ENCODE results near the gene AP5Z1. TPM values are rescaled to one million over a fixed set of nuclear protein-coding genes. Genes with fewer than 3 reads are reported as not detected.

AP5Z1 gene
- total RNA-seq, 2 donors from 2014 or later: 30.9 to 61.7 TPM

- Histone ChIP-seq H3K4me1 (replicated peaks) (no peaks in the 10 kb centered on the region), H3K27ac (no peak overlapping the region), H3K36me3 (no peaks in the 10 kb centered on the region), H3K27me3 (replicated peaks; ENCODE audit: insufficient read depth) (no peaks in the 10 kb centered on the region), H3K9me3 (no peaks in the 10 kb centered on the region), H3K4me3 (no peak overlapping the region)
- TF ChIP-seq CTCF (IDR thresholded peaks at IDR 0.05) (no peak), POLR2AphosphoS5 (IDR thresholded peaks at IDR 0.05) (no peak), POLR2A (IDR thresholded peaks at IDR 0.05) (no peak)
- WGBS: 72% methylated on average over 14 of the region's 14 CpGs
- no peak for DNase-seq (ENCODE audit: low spot score)
- intact Hi-C loops (cut with DNase I): no loop called here
These were observed 48.2 kb downstream of the AP5Z1 start for GRCh38 chr7:4823441-4824119.

GRCh38 chr7:4824120-4824775 is 48.8 kb downstream of the AP5Z1 start:
- H3K4me1 ChIP-seq (replicated peaks): no peaks in the 10 kb centered on the region
- H3K27ac ChIP-seq: no peak overlapping the region
- H3K36me3 ChIP-seq: no peaks in the 10 kb centered on the region
- no peak overlapping the region for H3K4me3 ChIP-seq
- no peaks in the 10 kb centered on the region for H3K27me3 ChIP-seq (replicated peaks; ENCODE audit: insufficient read depth)
- WGBS: 83% methylated on average over 20 of the region's 20 CpGs
- no peaks in the 10 kb centered on the region for H3K9me3 ChIP-seq
- intact Hi-C loops (cut with DNase I): no loop called here
- TF ChIP-seq POLR2AphosphoS5 (IDR thresholded peaks at IDR 0.05): no peak
- TF ChIP-seq POLR2A (IDR thresholded peaks at IDR 0.05): no peak
- TF ChIP-seq CTCF (IDR thresholded peaks at IDR 0.05): no peak
- no peak for DNase-seq (ENCODE audit: low spot score)

GRCh38 chr7:4825081-4825480 is 49.7 kb downstream of the AP5Z1 start:
- Histone ChIP-seq H3K9me3 (no peaks in the 10 kb centered on the region), H3K36me3 (no peaks in the 10 kb centered on the region), H3K4me1 (replicated peaks) (no peaks in the 10 kb centered on the region), H3K27ac (no peak overlapping the region), H3K4me3 (no peak overlapping the region), H3K27me3 (replicated peaks; ENCODE audit: insufficient read depth) (no peaks in the 10 kb centered on the region)
- intact Hi-C loops (cut with DNase I): no loop called here
- TF ChIP-seq POLR2AphosphoS5 (IDR thresholded peaks at IDR 0.05) (no peak), CTCF (IDR thresholded peaks at IDR 0.05) (no peak), POLR2A (IDR thresholded peaks at IDR 0.05) (no peak)
- DNase-seq (ENCODE audit: low spot score): no peak
- 86% methylated on average over 15 of the region's 15 CpGs for WGBS

GRCh38 chr7:4828720-4829383 is 53.4 kb downstream of the AP5Z1 start:
- DNase-seq (ENCODE audit: low spot score): no peak
- TF ChIP-seq CTCF (IDR thresholded peaks at IDR 0.05) (no peak), POLR2AphosphoS5 (IDR thresholded peaks at IDR 0.05) (no peak)
- no peaks in the 10 kb centered on the region for H3K36me3 ChIP-seq
- no peak overlapping the region for H3K27ac ChIP-seq
- no peak overlapping the region for H3K4me3 ChIP-seq
- H3K4me1 ChIP-seq (replicated peaks): no peaks in the 10 kb centered on the region
- no peaks in the 10 kb centered on the region for H3K9me3 ChIP-seq
- intact Hi-C loops (cut with DNase I): no loop called here
- 90% methylated on average over 17 of the region's 17 CpGs for WGBS
- no peaks in the 10 kb centered on the region for H3K27me3 ChIP-seq (replicated peaks; ENCODE audit: insufficient read depth)

Measured in prostate gland (tissue), 2 donors.